GM12875 (cell line): ENCODE measurements around the gene NUP43.

ENCODE experiments used
- H3K4me3 ChIP-seq: one replicate; pipeline ENCODE4 v1.5.1; 2011; ENCODE audit warnings: low read depth, low read length, control low read depth
- CTCF ChIP-seq: IDR thresholded peaks from 2 replicates; pipeline ENCODE4 v1.5.1; 2011; ENCODE audit warnings: low read depth, mild to moderate bottlenecking, control low read depth, inconsistent platforms, low read length, moderate library complexity, borderline replicate concordance; ENCODE audit not compliant: insufficient read depth

The NUP43 gene

DNA sequence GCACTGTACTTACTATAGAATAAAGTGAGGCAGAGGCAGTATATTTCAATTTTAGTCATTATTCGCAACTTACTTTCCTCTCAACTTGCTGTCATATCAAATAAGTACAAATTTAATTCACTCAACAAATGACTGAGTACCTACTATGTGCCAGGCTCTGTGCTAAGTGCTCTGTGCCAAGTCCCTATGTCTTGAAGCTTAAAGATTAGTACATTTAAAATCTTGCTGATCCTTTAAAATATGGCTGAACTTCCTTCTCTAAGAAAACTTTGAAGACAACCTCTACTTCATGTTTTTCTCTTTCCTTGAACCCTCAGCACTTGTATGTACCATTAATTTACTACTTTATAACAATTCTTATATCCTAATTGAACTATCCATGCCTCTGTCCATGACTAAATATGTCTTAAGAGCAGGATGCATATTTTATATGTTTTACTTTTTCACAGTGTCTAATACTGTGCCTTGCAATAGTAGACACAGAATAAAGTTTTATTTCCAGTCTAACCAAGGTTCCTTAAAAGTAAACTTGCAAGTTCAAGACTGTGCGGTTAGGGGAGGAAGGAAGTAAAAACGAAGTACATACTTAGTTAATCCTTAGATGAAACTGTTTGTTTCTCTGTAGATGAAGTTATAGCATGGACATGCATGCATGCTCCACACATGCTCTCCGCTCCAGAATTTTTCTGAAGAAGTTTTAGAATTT lies 18.4 kb downstream of the NUP43 start:
- no peak overlapping the region for H3K4me3 ChIP-seq
- TF ChIP-seq CTCF, result no peak

DNA sequence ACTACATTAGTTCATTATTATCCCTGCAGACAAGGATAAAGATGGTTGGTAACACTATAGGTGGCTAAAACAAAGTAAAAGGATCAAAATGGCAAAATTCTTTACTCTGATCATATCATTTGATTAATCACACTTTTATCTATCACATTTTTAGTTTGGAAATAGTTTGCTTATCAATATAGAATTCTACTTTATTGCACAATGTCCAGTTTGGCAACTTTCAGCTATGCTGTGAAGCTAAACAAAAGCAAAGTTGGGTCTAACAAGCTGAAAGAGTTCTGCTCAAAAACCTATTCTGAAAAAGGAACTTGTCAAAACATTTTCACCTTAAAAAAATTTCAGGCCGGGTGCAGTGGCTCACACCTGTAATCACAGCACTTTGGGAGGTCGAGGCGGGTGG lies 20.5 kb downstream of the NUP43 start:
- TF ChIP-seq CTCF, result no peak
- no peak overlapping the region for H3K4me3 ChIP-seq

- TF ChIP-seq CTCF, result peak; percentile 68
- H3K4me3 ChIP-seq, result no peak overlapping the region
Observed at GRCh38 chr6:149723771-149724417, 22.4 kb downstream of the NUP43 start.

GRCh38 chr6:149723262-149723661 lies 23.1 kb downstream of the NUP43 start:
- no peak for TF ChIP-seq CTCF
- no peak overlapping the region for H3K4me3 ChIP-seq

GRCh38 chr6:149719531-149719930 lies 26.8 kb downstream of the NUP43 start:
- no peak overlapping the region for H3K4me3 ChIP-seq
- TF ChIP-seq CTCF, result no peak

DNA sequence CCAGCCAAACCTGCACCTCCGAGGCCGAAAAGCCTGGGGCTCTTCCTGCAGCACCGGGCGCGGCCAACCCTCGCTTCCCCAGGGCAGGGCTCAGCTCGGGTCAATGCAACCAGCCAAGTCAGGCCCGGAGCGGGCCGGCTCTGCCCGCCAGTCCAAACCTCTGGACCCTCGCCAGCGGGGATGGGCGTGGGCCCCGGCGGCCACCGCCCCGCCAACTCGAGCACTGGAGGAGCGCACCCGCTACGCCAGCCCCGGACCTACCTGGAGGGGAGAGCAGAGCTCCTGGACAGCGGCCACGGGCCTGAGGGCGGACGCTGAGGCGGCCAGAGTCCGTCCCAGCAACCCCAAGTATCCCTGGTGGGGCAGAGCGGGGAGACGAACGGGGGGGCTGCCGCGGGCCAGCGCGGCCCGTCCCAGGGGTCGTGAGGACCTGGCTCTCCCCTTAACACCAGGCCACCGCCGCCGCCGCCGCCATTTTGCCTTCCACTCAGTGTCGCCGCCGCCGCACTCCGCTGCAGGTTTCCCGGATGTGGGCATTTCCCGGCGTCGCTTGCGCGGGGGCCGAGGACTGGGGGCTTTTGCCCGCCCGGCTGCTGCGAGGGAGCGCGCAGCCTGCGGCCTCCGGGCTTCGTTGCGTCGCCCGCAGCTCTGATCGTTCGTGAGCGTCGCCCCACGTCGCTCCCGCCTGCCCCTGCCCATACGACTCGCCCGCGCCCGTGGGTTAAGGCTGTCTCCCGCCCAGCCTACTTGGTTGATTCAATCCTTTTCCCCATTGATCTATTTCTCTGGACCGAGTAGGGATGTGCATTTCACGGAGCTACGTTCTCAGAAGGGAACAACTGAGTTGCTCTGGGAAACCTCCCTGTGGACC lies 28.5 kb downstream of the NUP43 start, which contains the start of gene LATS1:
LATS1 (minus strand) TSS at position 514 of the 871 bp plus-strand sequence. CDS start 15,975 bp downstream, outside the sequence.
- H3K4me3 ChIP-seq, result peak within 1 kb of the TSS; percentile 74
- no peak for TF ChIP-seq CTCF
